Fibroblast of lung (primary cell): ENCODE data around the gene ZNF827. TPM values are rescaled to one million over a fixed set of nuclear protein-coding genes. Genes with fewer than 3 reads are reported as not detected.

Experiments
- DNase-seq, 2 donors: peaks; one replicate each; pipeline versions ENCODE4 v3.0.0 to v3.0.0-alpha.2; 2010; ENCODE audit warnings: low read depth in 2 of 2
- H2AFZ ChIP-seq: 2 replicates; pipeline ENCODE4 v1.5.1; 2012; ENCODE audit warnings: low read length, control low read depth, inconsistent platforms
- H3K27ac ChIP-seq: 2 replicates; pipeline ENCODE4 v1.5.1; 2011; ENCODE audit warnings: low read length, control low read depth; ENCODE audit not compliant: insufficient read depth
- H3K27me3 ChIP-seq: 2 replicates; pipeline ENCODE4 v1.5.1; 2011; ENCODE audit warnings: mild to moderate bottlenecking, low read length; ENCODE audit not compliant: control insufficient read depth, insufficient read depth
- H3K36me3 ChIP-seq: 2 replicates; pipeline ENCODE4 v1.5.1; 2011; ENCODE audit warnings: low read length; ENCODE audit not compliant: control insufficient read depth, insufficient read depth
- H3K4me1 ChIP-seq: 2 replicates; pipeline ENCODE4 v1.5.1; 2011; ENCODE audit warnings: low read length; ENCODE audit not compliant: control insufficient read depth, insufficient read depth; ENCODE audit errors: extremely low read depth
- H3K4me2 ChIP-seq: 2 replicates; pipeline ENCODE4 v1.5.1; 2011; ENCODE audit warnings: low read length, control low read depth; ENCODE audit not compliant: insufficient read depth; ENCODE audit errors: extremely low read depth
- H3K4me3 ChIP-seq, 4 experiments: fragments of 200-600 bp in 1 of 4; sonication (generic) in 1 of 4; replicated peaks in 1 of 4; 2 replicates each; pipeline ENCODE4 v1.5.1; 2011 to 2016; ENCODE audit warnings: low read length in 4 of 4, low read depth in 3 of 4, mild to moderate bottlenecking in 3 of 4, control low read depth in 2 of 4, inconsistent platforms in 1 of 4, mixed read lengths in 1 of 4; ENCODE audit not compliant: insufficient read depth in 1 of 4; ENCODE audit errors: control extremely low read depth in 1 of 4
- H3K79me2 ChIP-seq: 2 replicates; pipeline ENCODE4 v1.5.1; 2012; ENCODE audit warnings: mild to moderate bottlenecking, low read length, inconsistent platforms; ENCODE audit not compliant: control insufficient read depth, insufficient read depth
- H3K9ac ChIP-seq: 2 replicates; pipeline ENCODE4 v1.5.1; 2011; ENCODE audit warnings: mild to moderate bottlenecking, low read length, control low read depth; ENCODE audit not compliant: insufficient read depth
- H3K9me3 ChIP-seq: 2 replicates; pipeline ENCODE4 v1.5.1; 2012; ENCODE audit warnings: low read depth, low read length; ENCODE audit not compliant: control insufficient read depth, insufficient read depth
- H4K20me1 ChIP-seq: 2 replicates; pipeline ENCODE4 v1.5.1; 2011; ENCODE audit warnings: low read length; ENCODE audit not compliant: control insufficient read depth, insufficient read depth; ENCODE audit errors: extremely low read depth
- CTCF ChIP-seq, 2 donors: IDR thresholded peaks in 1 of 2; conservative IDR thresholded peaks in 1 of 2; 1 replicate in 1 of 2; 2 replicates in 1 of 2; pipeline ENCODE4 v1.5.1; 2011 to 2012; ENCODE audit warnings: low read length in 2 of 2, control low read depth in 1 of 2, inconsistent platforms in 1 of 2, low read depth in 1 of 2, mild to moderate bottlenecking in 1 of 2
- EZH2 ChIP-seq: IDR thresholded peaks from 2 replicates; pipeline ENCODE4 v1.5.1; 2012; ENCODE audit warnings: low read length, control low read depth, mild to moderate bottlenecking; ENCODE audit errors: missing control alignments
- polyA plus RNA-seq, 2 donors: library from polyadenylated mRNA; depleted of rRNA in 1 of 2; stranded (reverse) in 1 of 2; unstranded in 1 of 2; fragments of >200 nt; gene quantifications; 2 replicates each; pipeline ENCODE4 v1.2.1, GENCODE V29; 2011 to 2012; ENCODE audit warnings: missing spikeins in 1 of 2
- total RNA-seq: library from RNA; depleted of rRNA; stranded (reverse); fragments of >200 nt; gene quantifications from 2 replicates; pipeline ENCODE4 v1.2.1, GENCODE V29; 2014

ZNF827 gene
- total and polyA plus RNA-seq, 2 donors (not counting 1 experiment from before 2014, with no cell fraction given): 5.8 to 7.1 TPM

DNA sequence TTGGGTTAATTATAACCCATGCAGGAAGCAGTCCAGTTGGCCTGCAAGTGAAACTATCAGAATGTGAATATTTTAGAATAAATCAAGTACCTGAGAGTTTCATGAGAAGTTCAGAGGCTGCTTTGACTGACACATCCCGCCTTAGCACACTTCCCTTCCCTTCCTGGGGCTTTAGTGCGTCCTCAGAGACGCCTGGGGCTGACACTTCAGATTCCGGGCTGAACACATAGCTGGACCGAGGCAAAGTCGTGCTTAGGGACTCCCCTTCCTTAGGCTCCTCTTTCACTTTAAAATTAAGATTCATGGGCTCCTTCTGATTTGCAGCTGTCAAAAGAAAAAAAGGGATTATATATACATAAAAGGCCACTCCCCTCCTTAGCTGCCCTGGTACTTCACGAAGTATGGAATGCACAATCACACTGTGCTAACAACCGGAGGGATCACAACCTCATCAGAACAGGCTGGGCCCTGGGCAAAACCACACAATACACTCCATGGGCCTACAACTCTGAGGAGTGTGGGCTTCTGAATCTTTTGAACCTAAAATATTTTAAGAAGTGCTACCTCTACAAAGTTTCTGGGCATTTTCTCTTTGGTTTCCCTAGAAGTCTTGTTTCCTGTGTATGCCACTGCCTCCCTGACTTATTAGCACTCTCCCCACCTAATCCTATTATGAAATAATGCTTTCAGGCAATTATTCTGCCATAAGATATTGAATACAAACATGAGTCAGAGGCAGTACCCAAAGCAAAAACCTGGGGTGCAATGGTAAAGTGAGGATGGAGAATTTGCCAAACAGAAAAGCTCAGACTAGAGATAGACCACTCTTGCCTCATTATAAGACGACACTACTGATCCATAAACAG, 68.2 kb downstream of the ZNF827 start:
- Histone ChIP-seq H3K9ac (no peak overlapping the region), H3K27ac (no peak overlapping the region), H2AFZ (no peak overlapping the region), H3K9me3 (no peaks in the 10 kb centered on the region), H3K36me3 (no peaks in the 10 kb centered on the region), H4K20me1 (peaks cover 1% of the 10 kb centered on the region), H3K4me1 (peaks cover 2% of the 10 kb centered on the region), H3K79me2 (no peaks in the 10 kb centered on the region), H3K4me3 (no peak overlapping the region), H3K4me2 (no peak overlapping the region), H3K27me3 (no peaks in the 10 kb centered on the region)
- TF ChIP-seq EZH2: no peak
- no peak for TF ChIP-seq CTCF (conservative IDR thresholded peaks at IDR 0.05 in 1 of 2, IDR thresholded peaks at IDR 0.05 in 1 of 2; ENCODE audit: low read depth in 1 of 2, low read length in 2 of 2)
- no peak for DNase-seq

GRCh38 chr4:145868637-145869409, 69.8 kb downstream of the ZNF827 start:
- H3K79me2 ChIP-seq: no peaks in the 10 kb centered on the region
- H3K4me1 ChIP-seq: peaks cover 2% of the 10 kb centered on the region
- H3K27me3 ChIP-seq: no peaks in the 10 kb centered on the region
- peak; percentile 12 to 20 for DNase-seq
- H3K9me3 ChIP-seq: no peaks in the 10 kb centered on the region
- H3K4me3 ChIP-seq: no peak overlapping the region
- H3K4me2 ChIP-seq: no peak overlapping the region
- H4K20me1 ChIP-seq: no peaks in the 10 kb centered on the region
- no peak overlapping the region for H3K27ac ChIP-seq
- no peaks in the 10 kb centered on the region for H3K36me3 ChIP-seq
- H3K9ac ChIP-seq: no peak overlapping the region
- TF ChIP-seq EZH2 (no peak), CTCF (conservative IDR thresholded peaks at IDR 0.05 in 1 of 2, IDR thresholded peaks at IDR 0.05 in 1 of 2; ENCODE audit: low read depth in 1 of 2, low read length in 2 of 2) (peak in 1 of 2 donors; percentile 25)
- H2AFZ ChIP-seq: no peak overlapping the region

GRCh38 chr4:145867406-145867805, 71.2 kb downstream of the ZNF827 start:
- H3K4me3 ChIP-seq: no peak overlapping the region
- no peak overlapping the region for H2AFZ ChIP-seq
- no peaks in the 10 kb centered on the region for H3K79me2 ChIP-seq
- no peaks in the 10 kb centered on the region for H3K36me3 ChIP-seq
- no peak overlapping the region for H3K27ac ChIP-seq
- no peak overlapping the region for H3K4me2 ChIP-seq
- no peaks in the 10 kb centered on the region for H3K9me3 ChIP-seq
- H3K9ac ChIP-seq: no peak overlapping the region
- no peaks in the 10 kb centered on the region for H3K27me3 ChIP-seq
- H4K20me1 ChIP-seq: no peaks in the 10 kb centered on the region
- peaks cover 2% of the 10 kb centered on the region for H3K4me1 ChIP-seq
- no peak for TF ChIP-seq CTCF (conservative IDR thresholded peaks at IDR 0.05 in 1 of 2, IDR thresholded peaks at IDR 0.05 in 1 of 2; ENCODE audit: low read depth in 1 of 2, low read length in 2 of 2)
- TF ChIP-seq EZH2: no peak
- DNase-seq: no peak
